KMS-11 (cell line): ENCODE results near the gene AGO3.

ENCODE experiments used
- H2AFZ ChIP-seq: fragments of 200-600 bp; sonication (generic); 2 replicates; pipeline ENCODE4 v1.6.1; 2016; ENCODE audit warnings: antibody characterized with exemption, mixed run types, low read depth
- H3K27ac ChIP-seq: fragments of 200-600 bp; sonication (generic); 2 replicates; pipeline ENCODE4 v1.6.1; 2016; ENCODE audit warnings: mild to moderate bottlenecking, mixed run types
- H3K27me3 ChIP-seq: fragments of 200-600 bp; sonication (generic); 2 replicates; pipeline ENCODE4 v1.6.1; 2017; ENCODE audit warnings: mild to moderate bottlenecking, low read depth, mixed run types, moderate library complexity; ENCODE audit not compliant: insufficient read depth
- H3K36me3 ChIP-seq: fragments of 200-600 bp; sonication (generic); 2 replicates; pipeline ENCODE4 v1.6.1; 2017; ENCODE audit warnings: mild to moderate bottlenecking, mixed run types; ENCODE audit not compliant: insufficient read depth
- H3K4me1 ChIP-seq: fragments of 200-600 bp; sonication (generic); 2 replicates; pipeline ENCODE4 v1.6.1; 2016; ENCODE audit warnings: mild to moderate bottlenecking, low read depth, mixed run types; ENCODE audit not compliant: poor library complexity, severe bottlenecking
- H3K4me2 ChIP-seq: fragments of 200-600 bp; sonication (generic); 2 replicates; pipeline ENCODE4 v1.7.0; 2016; ENCODE audit warnings: mild to moderate bottlenecking, mixed run types
- H3K4me3 ChIP-seq: fragments of 200-600 bp; sonication (generic); IDR thresholded peaks from 2 replicates; pipeline ENCODE4 v1.6.1; 2017; ENCODE audit warnings: low read depth, low read length, mixed read lengths; ENCODE audit not compliant: insufficient read depth
- H3K79me2 ChIP-seq: fragments of 200-600 bp; sonication (generic); 2 replicates; pipeline ENCODE4 v1.6.1; 2016; ENCODE audit warnings: low read depth, mixed run types; ENCODE audit not compliant: insufficient read depth
- H3K9ac ChIP-seq: fragments of 200-600 bp; sonication (generic); 2 replicates; pipeline ENCODE4 v1.6.1; 2016; ENCODE audit warnings: mild to moderate bottlenecking, mixed run types
- H4K20me1 ChIP-seq: fragments of 200-600 bp; sonication (generic); 2 replicates; pipeline ENCODE4 v1.6.1; 2016; ENCODE audit warnings: mild to moderate bottlenecking, mixed run types; ENCODE audit not compliant: insufficient read depth
- CTCF ChIP-seq: fragments of 200-600 bp; sonication (generic); conservative IDR thresholded peaks from 2 replicates; pipeline ENCODE4 v1.6.1; 2017; ENCODE audit warnings: low read depth, mild to moderate bottlenecking, antibody characterized with exemption, low read length, moderate library complexity, mixed read lengths

The AGO3 gene

GRCh38 chr1:35980090-35980489 lies 49.2 kb downstream of the AGO3 start:
- no peak for TF ChIP-seq CTCF
- Histone ChIP-seq H3K9ac (no peak overlapping the region), H3K4me1 (no peaks in the 10 kb centered on the region), H2AFZ (no peak overlapping the region), H3K27me3 (no peaks in the 10 kb centered on the region), H3K79me2 (no peaks in the 10 kb centered on the region), H4K20me1 (no peaks in the 10 kb centered on the region), H3K4me3 (no peak overlapping the region), H3K36me3 (no peaks in the 10 kb centered on the region), H3K4me2 (no peak overlapping the region), H3K27ac (no peak overlapping the region)

GRCh38 chr1:35988237-35988636 lies 57.3 kb downstream of the AGO3 start:
- Histone ChIP-seq H3K27ac (no peak overlapping the region), H3K27me3 (no peaks in the 10 kb centered on the region), H3K4me3 (no peak overlapping the region), H2AFZ (no peak overlapping the region), H3K4me1 (no peaks in the 10 kb centered on the region), H3K36me3 (no peaks in the 10 kb centered on the region), H4K20me1 (no peaks in the 10 kb centered on the region), H3K9ac (no peak overlapping the region), H3K4me2 (no peak overlapping the region), H3K79me2 (no peaks in the 10 kb centered on the region)
- no peak for TF ChIP-seq CTCF

GRCh38 chr1:36006941-36007500 lies 76.1 kb downstream of the AGO3 start:
- Histone ChIP-seq H4K20me1 (no peaks in the 10 kb centered on the region), H3K9ac (no peak overlapping the region), H3K4me2 (no peak overlapping the region), H3K36me3 (no peaks in the 10 kb centered on the region), H3K4me3 (no peak overlapping the region), H2AFZ (no peak overlapping the region), H3K4me1 (no peaks in the 10 kb centered on the region), H3K79me2 (no peaks in the 10 kb centered on the region), H3K27me3 (no peaks in the 10 kb centered on the region), H3K27ac (no peak overlapping the region)
- no peak for TF ChIP-seq CTCF

GRCh38 chr1:36007741-36008140 lies 76.8 kb downstream of the AGO3 start:
- no peak overlapping the region for H3K4me3 ChIP-seq
- H3K4me2 ChIP-seq: no peak overlapping the region
- no peak for TF ChIP-seq CTCF
- H4K20me1 ChIP-seq: no peaks in the 10 kb centered on the region
- H3K79me2 ChIP-seq: no peaks in the 10 kb centered on the region
- H3K36me3 ChIP-seq: no peaks in the 10 kb centered on the region
- H3K27ac ChIP-seq: no peak overlapping the region
- no peak overlapping the region for H3K9ac ChIP-seq
- no peaks in the 10 kb centered on the region for H3K27me3 ChIP-seq
- no peak overlapping the region for H2AFZ ChIP-seq
- no peaks in the 10 kb centered on the region for H3K4me1 ChIP-seq
